GM18511 (cell line): ENCODE data around the gene PLB1.
A peak's percentile ranks its signal among the peaks of the same experiment; 100 is the strongest.

Experiments used
- ATAC-seq: cut with Tn5 transposase; IDR thresholded peaks from one replicate; pipeline ENCODE4 v1.9.1; 2021; ENCODE audit warnings: mild to moderate bottlenecking, moderate library complexity; ENCODE audit not compliant: unreplicated experiment

Gene PLB1

GRCh38 chr2:28563869-28564268, 68.0 kb downstream of the PLB1 start:
- no peak for ATAC-seq

GRCh38 chr2:28564346-28564745, 68.5 kb downstream of the PLB1 start:
- no peak for ATAC-seq

GRCh38 chr2:28565033-28565432, 69.2 kb downstream of the PLB1 start:
- ATAC-seq, result no peak

GRCh38 chr2:28565720-28566295, 69.9 kb downstream of the PLB1 start:
- ATAC-seq, result no peak

GRCh38 chr2:28566521-28567041, 70.7 kb downstream of the PLB1 start:
- ATAC-seq, result peak; percentile 96

- ATAC-seq, result peak; percentile 23
Measured at GRCh38 chr2:28567061-28567471, 71.2 kb downstream of the PLB1 start.

- ATAC-seq, result no peak
Measured at GRCh38 chr2:28568036-28568435, 72.2 kb downstream of the PLB1 start.

GRCh38 chr2:28568533-28568932, 72.7 kb downstream of the PLB1 start:
- ATAC-seq, result no peak

GRCh38 chr2:28570431-28570830, 74.6 kb downstream of the PLB1 start:
- no peak for ATAC-seq

- ATAC-seq, result no peak
Measured at GRCh38 chr2:28576714-28577113, 80.9 kb downstream of the PLB1 start.

- no peak for ATAC-seq
Measured at GRCh38 chr2:28577791-28578680, 82.2 kb downstream of the PLB1 start.

GRCh38 chr2:28578774-28579173, 82.9 kb downstream of the PLB1 start:
- no peak for ATAC-seq

GRCh38 chr2:28579606-28580005, 83.7 kb downstream of the PLB1 start:
- no peak for ATAC-seq

- ATAC-seq, result no peak
Measured at GRCh38 chr2:28580078-28580477, 84.2 kb downstream of the PLB1 start.

- ATAC-seq, result no peak
Measured at GRCh38 chr2:28581312-28581711, 85.5 kb downstream of the PLB1 start.

- no peak for ATAC-seq
Measured at GRCh38 chr2:28582152-28582551, 86.3 kb downstream of the PLB1 start.

GRCh38 chr2:28582595-28582994, 86.7 kb downstream of the PLB1 start:
- no peak for ATAC-seq

- peak; percentile 71 for ATAC-seq
Measured at GRCh38 chr2:28583899-28584553, 88.2 kb downstream of the PLB1 start.

GRCh38 chr2:28586867-28587266, 91.0 kb downstream of the PLB1 start:
- no peak for ATAC-seq

- no peak for ATAC-seq
Measured at GRCh38 chr2:28587526-28588291, 91.8 kb downstream of the PLB1 start.

- no peak for ATAC-seq
Measured at GRCh38 chr2:28588292-28588670, 92.4 kb downstream of the PLB1 start.
